HG03558 (cell line): ENCODE results near the gene KRT82.
"Not testable (repeated sequence)": the region's sequence is repeated elsewhere in the genome, so short reads cannot be mapped to it uniquely, and the experiment has no call there.

Experiments
- ATAC-seq: cut with Tn5 transposase; IDR thresholded peaks from one replicate; pipeline ENCODE4 v1.9.1; 2021; ENCODE audit warnings: moderate number of reproducible peaks; ENCODE audit not compliant: unreplicated experiment; ENCODE audit errors: extremely low read depth

Gene KRT82

GRCh38 chr12:52405922-52406385, at the start of gene KRT82:
Gene KRT82 (minus strand): TSS chr12:52406335. CDS start chr12:52406277, 58 bp downstream.
- no peak for ATAC-seq

- no peak for ATAC-seq
Measured at GRCh38 chr12:52455821-52456220, 49.7 kb upstream of the KRT82 start.

GRCh38 chr12:52454411-52455201, 48.5 kb upstream of the KRT82 start:
- ATAC-seq: no peak

GRCh38 chr12:52452101-52452500, 46.0 kb upstream of the KRT82 start, which contains the start of gene KRT6B:
Gene KRT6B (minus strand): TSS chr12:52452146. CDS start chr12:52452078, 68 bp downstream.
- ATAC-seq: no peak

GRCh38 chr12:52448228-52448627, 42.1 kb upstream of the KRT82 start:
- no peak for ATAC-seq

GRCh38 chr12:52447196-52447595, 41.1 kb upstream of the KRT82 start:
- ATAC-seq: not testable (repeated sequence)

- no peak for ATAC-seq
Measured at GRCh38 chr12:52446367-52447045, 40.4 kb upstream of the KRT82 start.

- no peak for ATAC-seq
Measured at GRCh38 chr12:52445876-52446275, 39.7 kb upstream of the KRT82 start.

GRCh38 chr12:52444647-52445595, 38.8 kb upstream of the KRT82 start:
- no peak for ATAC-seq

- no peak for ATAC-seq
Measured at GRCh38 chr12:52443966-52444365, 37.8 kb upstream of the KRT82 start.

- ATAC-seq: no peak
Measured at GRCh38 chr12:52442600-52443061, 36.5 kb upstream of the KRT82 start.

- no peak for ATAC-seq
Measured at GRCh38 chr12:52441320-52441911, 35.3 kb upstream of the KRT82 start.

- no peak for ATAC-seq
Measured at GRCh38 chr12:52440821-52441319, 34.7 kb upstream of the KRT82 start.

GRCh38 chr12:52439845-52440244, 33.7 kb upstream of the KRT82 start:
- no peak for ATAC-seq

- ATAC-seq: no peak
Measured at GRCh38 chr12:52439420-52439819, 33.3 kb upstream of the KRT82 start.

GRCh38 chr12:52438305-52439301, 32.5 kb upstream of the KRT82 start:
- ATAC-seq: no peak

GRCh38 chr12:52437508-52437907, 31.4 kb upstream of the KRT82 start:
- ATAC-seq: no peak

GRCh38 chr12:52436828-52437474, 30.8 kb upstream of the KRT82 start:
- ATAC-seq: no peak
